HG03095 (cell line): ENCODE measurements around the gene L3MBTL1.

Source experiments
- ATAC-seq: cut with Tn5 transposase; IDR thresholded peaks from one replicate; pipeline ENCODE4 v1.9.1; 2021; ENCODE audit warnings: moderate library complexity; ENCODE audit not compliant: unreplicated experiment

The L3MBTL1 gene

DNA sequence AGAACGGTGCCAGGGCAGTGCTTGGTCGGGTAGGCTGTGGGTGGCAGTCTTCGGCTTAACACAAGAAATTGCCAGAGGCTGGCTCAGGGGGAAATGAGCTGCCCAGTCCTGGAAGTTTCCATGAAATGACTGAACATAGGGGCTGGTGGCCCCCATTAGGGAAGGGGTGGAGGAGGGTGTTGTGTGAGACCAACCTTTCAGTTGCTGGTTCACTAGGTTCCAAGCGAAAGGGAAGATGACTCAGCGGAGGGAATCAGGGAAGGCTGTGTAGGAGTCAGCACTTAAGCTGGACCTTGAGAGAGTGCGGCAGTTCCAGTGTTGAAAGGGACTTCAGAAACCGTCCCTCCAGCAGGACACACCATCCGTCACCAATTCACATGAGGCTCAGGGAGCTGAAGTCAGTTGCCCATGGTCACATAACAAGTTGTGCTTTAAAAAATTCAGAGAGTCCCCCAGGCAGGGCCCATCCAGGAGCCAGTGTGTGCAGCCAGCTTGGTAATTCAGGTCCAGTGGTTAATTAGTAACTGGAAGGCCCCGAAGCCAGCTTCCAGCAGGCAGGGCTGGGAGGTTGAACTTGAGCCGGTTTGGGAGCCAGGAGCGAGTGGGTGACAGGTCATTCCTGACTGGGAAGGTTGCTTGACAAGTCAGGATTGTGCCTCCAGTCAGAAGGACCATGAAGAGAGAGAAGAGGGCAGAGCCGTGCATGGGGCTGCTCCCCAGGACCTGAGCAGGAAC lies 51.1 kb downstream of the L3MBTL1 start, which contains the start of gene SGK2:
TSS of gene SGK2 (plus strand) at position 616 of the 735 bp plus-strand sequence. CDS start 7,469 bp downstream, outside the sequence.
- ATAC-seq: no peak

DNA sequence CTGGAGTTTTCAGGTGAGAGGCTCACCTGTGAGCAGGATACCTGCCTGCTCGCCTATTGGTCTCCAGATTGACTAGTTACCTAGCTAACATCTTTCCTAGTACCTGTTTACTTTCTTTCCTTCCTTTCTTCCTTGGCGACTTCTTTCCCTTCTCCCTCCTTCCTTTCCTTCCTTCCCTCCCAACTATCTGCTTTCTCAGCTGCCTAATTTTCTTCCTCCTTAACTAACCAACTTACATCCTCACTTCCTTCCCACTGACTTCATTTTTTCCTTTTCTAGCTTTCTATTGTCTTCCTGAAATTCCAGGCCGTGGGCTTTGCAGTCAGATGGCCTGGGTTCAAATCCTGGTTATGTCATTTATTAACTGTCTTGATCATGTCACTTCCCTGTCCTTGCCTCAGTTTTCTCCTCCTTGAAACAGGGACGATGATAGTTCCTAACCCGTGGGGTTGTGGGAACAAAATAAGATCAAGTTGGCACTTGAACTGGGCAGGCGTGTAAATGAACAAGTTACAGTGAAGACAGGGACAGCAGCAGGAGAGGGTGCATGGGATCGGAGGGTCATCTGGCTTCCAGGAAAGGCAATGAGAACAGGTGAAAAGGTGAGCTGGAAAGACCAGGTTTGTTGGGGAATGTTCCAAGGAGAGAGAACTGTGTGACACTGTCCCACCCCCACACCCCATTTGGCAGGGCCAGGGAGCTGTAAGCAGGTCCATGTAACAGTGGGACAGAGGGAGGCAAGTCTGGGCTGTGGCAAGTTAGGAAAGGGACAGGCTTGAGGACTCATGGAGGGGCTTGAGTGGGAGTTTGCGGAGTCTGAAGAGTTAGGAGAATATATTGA lies 51.9 kb downstream of the L3MBTL1 start:
- ATAC-seq: no peak

DNA sequence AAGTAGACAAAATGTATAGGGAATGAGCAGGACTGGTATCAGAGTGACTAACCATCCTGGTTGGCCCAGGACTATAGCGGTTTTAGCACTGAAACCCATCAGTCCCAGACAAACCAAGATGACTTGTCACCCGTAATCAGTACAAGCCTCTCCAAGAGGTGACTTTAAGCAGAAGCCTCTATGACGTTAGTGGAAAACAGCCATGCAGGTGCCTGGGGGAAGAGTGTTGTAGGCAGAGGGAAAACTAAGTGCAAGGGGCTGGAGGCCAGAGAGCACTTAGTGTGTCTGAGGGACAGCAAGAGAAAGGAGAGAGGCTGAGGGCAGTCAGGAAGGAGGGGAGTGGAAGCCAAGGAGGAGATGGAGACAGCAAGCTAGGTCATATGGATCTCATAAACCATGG lies 53.5 kb downstream of the L3MBTL1 start:
- no peak for ATAC-seq

DNA sequence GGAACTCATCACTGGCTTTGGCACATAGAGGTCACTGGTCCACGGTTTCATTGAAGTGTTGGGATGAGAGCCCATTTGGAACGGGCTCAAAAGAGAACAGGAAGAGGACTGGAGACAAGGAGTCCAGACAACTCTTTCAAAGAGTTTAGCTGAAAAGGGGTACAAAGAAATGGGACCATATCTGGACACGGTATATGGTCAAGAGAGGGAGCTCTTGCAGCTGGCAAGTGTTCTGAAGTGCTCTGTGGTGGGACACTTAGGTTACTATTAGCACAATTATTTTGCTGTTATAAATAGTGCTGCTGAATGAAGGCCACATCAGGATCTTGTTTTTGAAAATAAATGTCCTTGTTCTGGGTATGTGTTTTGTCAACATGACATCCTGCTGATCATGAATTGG lies 55.9 kb downstream of the L3MBTL1 start:
- ATAC-seq: no peak

DNA sequence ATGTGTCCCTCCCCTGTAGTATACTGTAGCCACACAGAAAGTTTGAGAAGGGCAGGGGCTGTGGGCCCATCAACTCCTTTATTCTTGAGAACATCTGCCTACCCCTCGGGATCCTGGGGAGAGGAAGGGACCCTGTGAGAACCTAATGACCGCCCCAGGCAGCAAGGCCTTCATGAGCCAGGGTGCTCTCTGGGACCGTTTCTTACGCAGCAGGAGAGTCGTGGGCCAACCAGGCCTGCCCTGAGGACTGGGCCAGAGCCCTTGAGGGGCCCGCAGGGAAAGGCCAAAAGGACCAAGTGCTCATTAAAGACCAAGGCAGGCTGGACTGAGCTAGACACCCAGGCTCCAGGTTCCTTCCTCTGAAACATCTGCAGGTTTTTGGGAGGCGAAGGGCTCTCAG lies 56.5 kb downstream of the L3MBTL1 start:
- no peak for ATAC-seq

DNA sequence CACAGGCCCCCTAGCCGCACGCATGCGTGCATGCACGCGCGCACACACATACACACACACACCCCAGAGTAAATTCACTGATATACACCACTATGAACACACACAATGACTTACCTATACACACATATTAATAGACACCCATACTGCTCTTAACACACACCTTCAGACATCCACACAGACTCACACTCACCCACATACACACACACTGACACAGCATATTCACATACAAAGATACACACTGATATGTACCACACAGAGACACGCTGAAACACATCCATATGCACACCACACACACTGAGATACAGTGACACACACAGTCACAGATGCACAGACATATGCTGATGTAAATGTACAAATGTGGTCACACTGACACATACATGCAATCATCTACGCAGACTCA lies 57.0 kb downstream of the L3MBTL1 start:
- no peak for ATAC-seq

DNA sequence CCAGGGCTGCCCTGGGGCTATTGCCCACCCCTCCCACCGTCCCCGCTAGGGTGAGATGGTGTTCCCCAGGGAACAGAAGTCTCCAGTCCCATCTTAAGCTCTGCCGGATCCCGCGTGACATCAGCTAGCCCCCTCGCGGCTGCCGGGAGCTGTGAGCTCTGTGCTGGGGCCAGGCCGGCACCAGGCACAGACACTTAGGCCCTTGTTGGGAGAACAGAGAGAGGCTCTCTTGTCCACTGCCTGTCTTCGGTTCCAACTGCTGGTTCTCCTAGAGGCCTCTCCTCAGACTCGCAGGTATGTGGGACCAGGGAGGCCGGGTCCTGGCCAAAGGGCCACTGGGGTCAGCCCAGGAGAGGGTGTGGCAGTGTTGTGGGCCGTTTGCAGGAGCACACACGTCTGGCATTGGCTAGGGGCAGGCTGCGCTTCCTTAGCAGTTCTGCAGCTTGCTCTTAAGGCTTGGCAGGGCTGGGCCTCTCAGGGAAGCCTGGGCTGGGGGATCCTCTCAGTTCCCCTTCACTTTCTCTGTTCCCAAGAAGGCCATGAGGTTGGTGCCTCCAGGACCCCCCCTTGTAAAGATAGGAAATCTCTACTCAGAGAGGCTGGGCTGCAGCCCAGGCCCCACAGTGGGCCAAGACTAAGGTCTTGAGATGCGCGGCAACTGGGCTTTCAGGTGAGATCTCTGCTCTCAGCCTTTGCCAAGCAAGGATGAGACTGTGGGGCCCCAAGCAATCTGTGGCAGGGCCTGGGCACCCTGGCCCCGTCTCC lies 57.7 kb downstream of the L3MBTL1 start:
- ATAC-seq: no peak

DNA sequence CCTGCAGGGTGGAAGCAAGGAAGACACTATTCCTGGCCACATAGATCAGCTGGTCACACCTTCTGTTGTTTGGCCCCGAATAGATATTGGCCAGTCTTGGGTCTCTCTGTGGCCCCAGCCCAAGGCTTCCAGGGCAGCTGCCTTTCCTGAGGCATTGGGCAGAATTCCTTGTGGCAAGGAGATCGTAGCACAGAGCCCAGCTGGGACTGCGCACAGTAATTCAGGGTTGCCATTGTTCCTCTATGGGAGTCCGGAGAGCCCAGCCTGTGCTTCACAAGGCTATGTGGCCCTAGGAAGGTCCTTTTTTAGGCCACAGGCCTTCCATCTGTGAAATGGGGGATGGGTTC lies 58.2 kb downstream of the L3MBTL1 start:
- ATAC-seq: no peak

DNA sequence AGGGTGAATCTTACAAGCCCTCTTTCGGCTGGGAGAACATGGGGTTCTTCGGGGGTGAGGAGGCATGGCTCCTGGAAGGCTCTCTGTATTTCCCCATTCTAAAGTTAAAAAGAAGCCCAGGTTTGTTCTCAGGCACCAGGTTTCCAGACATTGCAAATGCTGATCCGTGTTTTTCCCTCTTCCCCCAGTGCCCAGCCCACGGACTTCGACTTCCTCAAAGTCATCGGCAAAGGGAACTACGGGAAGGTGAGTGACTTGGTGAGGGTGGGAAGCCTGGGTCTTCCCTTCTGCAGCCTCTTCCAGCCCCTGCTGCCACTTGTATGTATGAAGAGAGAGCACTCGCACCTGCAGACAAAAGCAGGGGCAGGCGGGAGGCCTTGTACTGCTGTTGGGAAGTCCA lies 60.0 kb downstream of the L3MBTL1 start:
- no peak for ATAC-seq

DNA sequence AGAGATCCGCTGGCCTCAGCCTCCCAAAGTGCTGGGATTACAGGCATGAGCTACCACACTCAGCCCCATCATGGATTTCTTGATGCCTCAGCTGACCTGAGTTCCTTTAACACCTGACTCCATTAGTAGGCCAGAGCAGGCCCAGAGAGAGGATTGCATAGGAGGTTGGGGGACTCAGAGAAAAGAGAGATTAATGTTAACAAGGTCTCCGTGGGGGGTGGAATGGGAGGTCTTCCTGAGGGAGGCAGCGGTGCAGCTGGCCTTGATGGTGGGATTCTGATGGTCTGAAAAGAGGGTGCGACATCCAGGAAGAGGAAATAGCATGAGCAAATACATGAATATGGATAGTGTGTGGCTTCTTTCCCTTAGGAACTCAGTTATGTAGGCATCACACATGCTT lies 61.2 kb downstream of the L3MBTL1 start:
- no peak for ATAC-seq

DNA sequence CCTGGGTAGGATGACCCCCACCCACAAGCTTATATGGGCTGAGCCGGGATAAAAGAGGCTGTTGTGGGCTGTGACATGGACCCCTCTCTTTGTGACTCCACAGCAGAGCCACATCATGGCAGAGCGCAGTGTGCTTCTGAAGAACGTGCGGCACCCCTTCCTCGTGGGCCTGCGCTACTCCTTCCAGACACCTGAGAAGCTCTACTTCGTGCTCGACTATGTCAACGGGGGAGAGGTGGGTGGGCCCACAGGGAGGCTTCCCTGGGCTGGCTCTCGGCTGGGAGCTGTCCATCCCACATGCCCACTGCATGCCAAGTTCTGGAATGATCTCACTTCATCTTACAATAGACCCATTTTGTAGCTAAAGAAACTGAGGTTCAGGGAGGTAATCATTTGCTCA lies 61.8 kb downstream of the L3MBTL1 start:
- no peak for ATAC-seq

DNA sequence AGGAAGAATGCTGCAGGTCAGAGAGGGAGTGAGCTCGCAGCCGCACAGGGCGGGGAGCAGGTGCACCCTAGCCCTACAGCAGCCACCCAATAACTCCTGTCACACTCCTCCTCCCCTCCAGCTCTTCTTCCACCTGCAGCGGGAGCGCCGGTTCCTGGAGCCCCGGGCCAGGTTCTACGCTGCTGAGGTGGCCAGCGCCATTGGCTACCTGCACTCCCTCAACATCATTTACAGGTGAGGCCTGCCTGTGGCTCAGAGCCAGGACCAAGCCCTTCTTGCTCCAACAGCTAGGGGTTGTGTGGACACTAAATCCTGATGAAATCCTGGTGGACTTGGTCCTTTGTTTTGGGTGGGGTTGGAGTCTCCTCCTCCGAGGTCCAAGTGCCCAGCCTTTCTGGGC lies 63.0 kb downstream of the L3MBTL1 start:
- ATAC-seq: no peak

DNA sequence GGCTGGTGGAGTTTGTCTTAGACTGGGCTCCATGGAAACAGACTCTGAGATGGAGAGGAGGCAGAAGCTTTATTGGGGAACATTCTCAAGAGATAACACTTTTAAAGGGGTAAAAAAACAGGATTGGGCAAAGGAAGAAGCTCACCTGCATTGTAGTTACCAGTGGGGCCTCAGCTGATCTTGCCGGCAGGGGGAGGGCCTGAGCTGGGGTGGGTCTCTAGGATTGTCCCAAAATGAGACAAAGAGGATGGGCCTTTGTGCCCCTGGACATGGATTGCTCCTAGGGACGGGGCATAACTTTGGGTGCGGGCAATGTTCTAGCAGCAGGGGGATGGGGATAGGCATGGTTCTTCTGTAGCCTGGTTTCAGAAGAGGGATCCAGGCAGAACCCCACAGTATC lies 63.8 kb downstream of the L3MBTL1 start:
- ATAC-seq: no peak

DNA sequence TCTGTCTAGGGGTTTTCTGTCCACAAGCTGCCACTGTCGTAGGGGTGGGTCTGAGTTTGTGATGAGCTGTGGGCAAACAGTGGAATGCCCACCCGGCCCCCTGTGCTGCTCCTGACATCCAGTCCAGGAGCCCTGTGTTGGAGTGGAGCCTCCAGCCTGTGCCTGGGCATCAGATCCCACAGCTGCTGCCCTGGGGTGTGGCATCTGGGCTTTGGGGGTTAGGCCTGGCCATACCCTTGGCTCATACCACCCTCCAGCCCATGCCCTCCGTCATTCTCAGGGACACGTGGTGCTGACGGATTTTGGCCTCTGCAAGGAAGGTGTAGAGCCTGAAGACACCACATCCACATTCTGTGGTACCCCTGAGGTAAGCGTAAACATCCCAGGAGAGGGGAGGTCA lies 64.3 kb downstream of the L3MBTL1 start:
- no peak for ATAC-seq

DNA sequence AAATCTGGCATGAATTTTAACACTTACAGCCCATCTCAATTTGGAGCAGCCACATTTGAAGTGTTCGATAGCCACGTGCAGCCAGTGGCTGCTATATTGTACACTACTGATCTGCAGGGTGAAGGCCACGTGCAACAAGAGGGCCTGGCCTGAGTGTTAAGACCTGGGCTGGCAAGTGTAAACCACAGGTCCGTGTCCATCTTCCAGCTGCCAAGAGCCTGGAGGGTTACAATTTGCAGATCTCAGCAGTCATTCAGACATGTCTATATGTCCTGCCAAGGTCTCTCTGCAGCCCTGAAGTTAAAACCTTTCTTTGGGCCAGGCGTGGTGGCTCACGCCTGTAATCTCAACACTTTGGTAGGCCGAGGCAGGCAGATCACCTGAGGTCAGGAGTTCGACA lies 65.4 kb downstream of the L3MBTL1 start:
- ATAC-seq: no peak

DNA sequence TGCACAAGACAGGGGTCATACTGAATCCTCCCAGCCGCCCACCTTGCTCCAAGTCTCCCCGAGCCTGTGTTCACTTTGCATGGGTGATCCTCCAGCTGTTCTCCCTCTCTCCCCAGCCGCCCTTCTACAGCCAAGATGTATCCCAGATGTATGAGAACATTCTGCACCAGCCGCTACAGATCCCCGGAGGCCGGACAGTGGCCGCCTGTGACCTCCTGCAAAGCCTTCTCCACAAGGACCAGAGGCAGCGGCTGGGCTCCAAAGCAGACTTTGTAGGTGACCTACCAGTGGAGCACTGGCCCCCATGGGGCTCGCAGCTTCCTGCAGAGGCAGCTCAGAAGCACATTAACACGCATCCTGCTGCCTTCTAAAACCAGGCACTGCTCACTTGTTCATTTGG lies 68.6 kb downstream of the L3MBTL1 start:
- no peak for ATAC-seq

DNA sequence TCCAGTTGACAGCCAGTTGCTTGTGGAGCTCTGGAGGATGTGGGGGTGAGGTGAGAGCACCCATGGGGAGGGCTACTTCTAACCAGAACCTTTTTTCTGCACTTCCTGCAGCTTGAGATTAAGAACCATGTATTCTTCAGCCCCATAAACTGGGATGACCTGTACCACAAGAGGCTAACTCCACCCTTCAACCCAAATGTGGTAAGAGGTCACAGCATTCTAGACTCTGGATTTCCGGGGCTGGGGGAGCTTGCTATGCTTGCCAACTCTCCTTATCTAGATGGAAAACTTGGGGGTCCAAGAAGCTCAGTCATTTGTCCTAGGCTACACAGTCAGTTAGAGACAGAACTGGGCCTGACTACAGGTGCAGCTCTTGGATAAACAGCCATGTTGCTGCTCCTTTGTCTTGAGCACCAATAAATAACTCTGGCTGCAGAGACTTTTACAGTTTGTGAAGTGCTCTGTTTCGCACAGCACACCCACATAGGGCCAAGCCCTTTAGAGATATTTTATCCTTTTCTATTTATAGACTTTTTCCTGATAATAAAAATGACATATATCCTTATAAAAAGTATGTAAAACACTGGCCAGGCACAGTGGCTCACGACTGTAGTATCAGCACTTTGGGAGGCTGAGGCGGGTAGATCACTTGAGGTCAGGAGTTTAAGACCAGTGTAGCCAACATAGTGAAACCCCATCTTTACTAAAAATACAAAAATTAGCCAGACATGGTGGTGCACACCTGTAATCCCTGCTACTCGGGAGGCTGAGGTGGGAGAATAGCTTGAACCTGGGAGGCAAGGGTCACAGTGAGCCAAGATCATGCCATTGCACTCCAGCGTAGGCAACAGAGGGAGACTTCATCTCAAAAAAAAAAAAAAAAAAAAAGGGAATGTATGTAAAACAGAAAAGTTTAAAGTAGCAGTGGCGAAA lies 72.6 kb downstream of the L3MBTL1 start:
- no peak for ATAC-seq

DNA sequence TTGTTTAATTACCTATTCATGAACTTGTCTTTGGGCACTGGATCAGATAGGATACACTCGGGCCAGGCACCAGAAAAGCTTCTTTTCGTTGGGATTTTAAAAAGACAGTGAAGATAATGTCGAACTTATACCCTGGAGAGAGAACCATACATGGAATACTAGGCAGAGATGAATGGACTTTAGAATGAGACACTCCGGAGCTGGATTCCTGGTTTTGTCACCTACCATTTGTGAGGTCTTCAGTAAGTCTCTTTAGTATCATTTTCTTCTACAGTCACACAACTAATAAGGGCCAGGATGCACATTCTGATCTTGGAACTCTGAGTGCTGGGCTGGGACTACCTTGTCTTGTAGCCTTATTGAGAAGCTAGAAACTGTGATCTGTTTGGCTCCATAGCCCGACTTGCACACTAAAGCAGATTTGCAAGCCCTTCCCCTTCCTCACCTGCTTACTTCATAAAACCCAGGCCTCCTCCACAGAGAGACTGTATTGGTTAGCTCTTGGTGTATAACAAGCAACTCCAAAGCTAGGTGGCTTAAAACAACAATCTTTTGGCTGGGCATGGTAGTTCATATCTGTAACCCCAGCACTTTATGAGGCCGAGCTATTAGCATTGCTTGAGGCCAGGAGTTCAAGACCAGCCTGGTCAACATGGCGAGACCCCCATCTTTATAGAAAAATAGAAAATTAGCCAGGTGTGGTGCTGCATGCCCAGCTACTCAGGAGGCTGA lies 75.8 kb downstream of the L3MBTL1 start:
- ATAC-seq: no peak

DNA sequence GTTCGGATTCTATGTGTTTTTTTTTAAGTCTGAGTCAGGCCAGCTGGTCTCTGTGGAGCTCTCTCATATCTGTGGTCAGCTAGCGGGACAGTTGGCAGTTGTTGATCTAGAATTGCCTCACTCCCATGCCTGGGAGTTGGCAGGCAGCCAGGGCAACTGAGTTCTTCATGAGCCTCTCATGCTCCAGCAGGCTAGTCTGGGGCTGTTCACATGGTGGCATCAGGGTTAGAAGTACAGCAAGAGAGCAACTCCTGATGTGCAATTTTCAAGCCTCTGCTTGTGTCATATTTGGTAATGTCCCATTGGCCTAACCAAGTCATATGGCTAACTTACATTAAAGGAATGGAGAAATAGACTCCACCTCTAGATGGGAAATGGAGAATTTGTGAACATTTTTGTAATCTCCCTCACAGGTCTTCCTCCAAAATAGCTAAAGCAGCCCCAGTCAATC lies 76.5 kb downstream of the L3MBTL1 start:
- no peak for ATAC-seq
